CD4-positive, alpha-beta T cell treated with Interferon gamma for 1 hour (primary cell): Measurements from ENCODE around the gene COPS9.

Experiments used
- DNase-seq: peaks from one replicate; pipeline ENCODE4 v3.0.0-alpha.2; 2020

COPS9 gene

GRCh38 chr2:240132651-240132980 lies 3.5 kb downstream of the COPS9 start:
- DNase-seq: no peak

GRCh38 chr2:240131941-240132650 lies 4.0 kb downstream of the COPS9 start:
- no peak for DNase-seq

DNA sequence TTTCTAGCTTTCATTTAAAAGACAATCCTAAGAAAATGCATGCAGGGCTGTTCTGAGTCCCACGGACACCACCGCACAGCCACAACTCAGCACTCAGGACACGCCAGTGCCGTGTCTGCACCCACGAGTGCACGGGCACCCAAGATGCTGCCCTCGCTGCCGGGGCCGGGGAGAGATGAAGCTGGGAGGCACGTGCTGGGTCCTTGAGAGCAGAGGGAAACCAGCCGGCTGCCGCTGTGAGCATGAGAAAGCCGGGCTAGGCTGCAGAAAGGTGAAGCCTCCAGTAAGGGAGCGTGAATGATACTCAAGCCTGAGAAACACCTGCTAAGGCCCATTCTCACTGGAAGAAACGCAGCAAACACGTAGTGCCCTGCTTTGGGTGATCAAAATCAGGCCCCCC lies 4.8 kb downstream of the COPS9 start:
- DNase-seq: no peak

DNA sequence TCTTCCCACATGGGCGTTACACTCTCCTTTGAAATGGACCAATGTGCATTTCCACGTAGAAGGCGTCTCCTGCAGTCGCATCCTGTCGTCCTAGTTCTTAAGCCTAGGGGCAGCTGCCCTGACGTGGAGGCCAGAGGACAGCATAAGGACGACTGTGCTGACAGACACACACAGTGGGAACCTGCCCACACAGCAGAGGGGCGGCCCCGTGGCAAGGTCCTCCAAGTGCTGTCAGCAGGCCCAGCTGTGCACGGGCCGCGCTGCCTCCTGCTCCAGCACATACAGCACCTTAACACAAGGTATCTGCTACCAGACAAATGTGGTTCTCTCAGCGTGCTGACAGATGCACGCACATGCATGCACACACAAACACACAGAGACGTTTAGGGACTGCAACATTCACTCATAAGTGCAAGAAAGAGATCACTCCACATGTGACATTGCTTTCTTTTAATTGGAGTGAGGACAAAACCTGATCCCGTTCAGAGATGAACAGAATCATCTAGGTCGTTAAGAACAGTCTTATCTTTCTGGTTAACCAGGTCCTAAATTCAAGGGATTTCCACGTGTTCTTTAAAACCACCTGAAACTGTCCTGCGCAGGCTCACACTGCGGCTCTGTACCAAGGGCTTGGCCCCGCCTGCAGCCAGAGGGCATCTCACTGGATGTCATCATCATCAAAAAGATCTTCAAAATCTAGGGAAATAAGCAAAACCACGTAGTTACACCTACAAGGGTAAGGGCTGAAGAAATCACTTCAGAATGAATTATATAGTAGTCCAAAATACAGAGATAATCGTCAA lies 5.5 kb downstream of the COPS9 start:
- DNase-seq: no peak

DNA sequence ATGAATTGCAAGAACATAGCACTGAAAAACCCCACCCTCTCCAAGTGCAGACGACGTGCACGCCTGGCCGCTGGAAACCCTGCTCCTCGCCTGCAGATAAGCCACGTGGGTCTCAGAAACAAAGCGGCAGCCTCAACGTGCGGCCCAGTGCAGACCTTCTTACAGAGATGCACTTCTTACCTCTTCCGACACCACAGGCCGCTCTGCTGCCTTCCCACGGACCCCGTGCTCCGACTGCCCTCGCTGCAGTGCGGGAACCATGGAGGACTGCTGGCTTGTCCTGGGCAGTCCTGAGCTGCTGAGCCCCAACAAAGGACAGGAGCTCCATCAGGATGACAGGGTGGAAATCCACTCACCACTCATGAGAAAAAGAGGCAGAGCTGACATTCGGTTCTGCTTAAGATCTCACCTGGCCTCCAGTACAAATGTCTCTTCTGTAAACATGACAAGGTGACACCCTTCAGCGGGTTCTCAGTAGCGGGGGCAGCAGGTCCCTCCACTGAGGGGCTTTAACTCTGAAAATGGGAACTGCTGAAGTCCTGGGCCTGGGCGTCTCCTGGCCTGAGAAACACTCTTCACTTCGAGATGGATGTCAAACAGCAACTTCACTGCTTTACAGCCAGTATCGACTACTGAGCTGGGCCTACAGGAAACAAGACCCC lies 6.2 kb downstream of the COPS9 start:
- DNase-seq: no peak

DNA sequence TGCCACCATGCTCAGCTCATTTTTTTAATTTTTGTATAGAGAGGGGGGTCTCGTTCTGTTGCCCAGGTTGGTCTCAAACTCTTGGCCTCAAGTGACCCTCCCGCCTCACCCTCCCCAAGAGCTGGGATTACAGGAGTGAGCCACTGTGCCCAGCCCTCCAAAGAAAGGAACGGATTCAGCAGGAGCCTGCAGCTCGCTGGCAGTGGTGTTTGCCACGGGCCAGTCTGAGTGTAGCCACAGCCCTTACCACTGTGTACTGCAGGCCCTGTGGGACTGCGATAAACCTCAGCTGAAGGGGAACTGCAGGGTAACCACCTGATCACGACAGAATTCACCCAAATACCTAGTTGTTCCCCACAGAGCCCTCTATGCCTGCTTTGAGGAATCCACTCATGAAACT lies 6.8 kb downstream of the COPS9 start:
- no peak for DNase-seq

DNA sequence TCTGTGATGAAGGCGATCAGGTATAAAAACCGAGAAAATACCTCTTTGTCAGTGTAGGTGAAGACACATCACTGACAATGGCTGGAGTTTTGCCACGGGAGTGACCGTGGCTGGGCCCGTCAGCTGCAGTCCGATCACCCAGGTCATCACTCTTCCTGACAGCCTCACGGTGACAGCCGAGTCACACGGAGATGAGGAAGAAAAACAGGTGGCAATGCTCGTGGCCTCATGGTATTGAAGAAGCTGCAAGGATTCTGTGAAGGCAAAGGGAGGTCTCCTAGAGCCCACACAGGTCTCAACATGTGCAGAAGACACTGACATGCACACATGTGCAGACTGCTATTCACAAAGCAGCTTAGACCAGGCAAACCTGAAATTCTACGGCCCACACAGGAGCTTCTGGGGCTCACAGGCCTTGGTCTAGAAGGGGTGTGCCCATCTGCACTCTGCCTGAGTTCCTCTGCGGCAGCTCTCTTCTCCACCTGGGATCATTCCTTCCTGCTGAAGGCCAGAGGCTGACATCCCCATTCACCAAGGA lies 7.4 kb downstream of the COPS9 start:
- no peak for DNase-seq

GRCh38 chr2:240127911-240128607 lies 8.0 kb downstream of the COPS9 start:
- DNase-seq: no peak

GRCh38 chr2:240127191-240127750 lies 8.8 kb downstream of the COPS9 start:
- no peak for DNase-seq

DNA sequence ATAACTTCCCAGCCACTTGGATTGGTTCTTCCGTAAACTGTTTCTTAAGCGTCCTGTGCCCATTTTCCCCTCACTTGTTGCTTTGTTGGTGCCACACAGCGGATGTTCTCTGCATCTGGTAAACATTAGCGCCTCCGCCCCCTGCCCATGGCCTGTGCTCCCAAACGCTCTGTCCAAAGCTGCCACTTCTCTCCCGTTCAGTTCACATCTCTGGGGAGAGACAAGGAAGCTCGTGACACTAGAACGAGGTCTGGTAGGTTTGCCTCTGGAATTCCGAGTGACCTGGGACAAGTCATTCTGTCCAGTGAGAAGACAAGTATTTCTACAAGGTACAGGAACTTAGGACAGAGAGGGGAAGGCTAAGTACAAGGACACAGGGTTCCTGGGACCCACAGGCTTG lies 9.4 kb downstream of the COPS9 start:
- no peak for DNase-seq

GRCh38 chr2:240125742-240126141 lies 10.4 kb downstream of the COPS9 start:
- DNase-seq: no peak

DNA sequence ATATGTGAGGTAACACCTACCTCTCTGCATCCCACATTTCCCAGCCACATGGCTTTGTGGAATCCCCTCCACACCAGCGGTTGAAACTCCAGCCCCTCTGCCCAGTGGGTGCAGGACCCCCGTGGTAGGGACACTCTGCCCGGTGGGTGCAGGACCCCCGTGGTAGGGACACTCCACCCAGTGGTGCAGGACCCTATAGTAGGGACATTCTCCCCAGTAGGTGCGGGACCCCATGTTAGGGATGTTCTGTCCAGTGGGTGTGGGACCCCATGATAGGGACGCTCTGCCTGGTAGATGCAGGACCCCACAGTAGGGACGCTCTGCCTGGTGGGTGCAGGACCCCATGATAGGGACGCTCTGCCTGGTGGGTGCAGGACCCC lies 11.5 kb downstream of the COPS9 start:
- no peak for DNase-seq

DNA sequence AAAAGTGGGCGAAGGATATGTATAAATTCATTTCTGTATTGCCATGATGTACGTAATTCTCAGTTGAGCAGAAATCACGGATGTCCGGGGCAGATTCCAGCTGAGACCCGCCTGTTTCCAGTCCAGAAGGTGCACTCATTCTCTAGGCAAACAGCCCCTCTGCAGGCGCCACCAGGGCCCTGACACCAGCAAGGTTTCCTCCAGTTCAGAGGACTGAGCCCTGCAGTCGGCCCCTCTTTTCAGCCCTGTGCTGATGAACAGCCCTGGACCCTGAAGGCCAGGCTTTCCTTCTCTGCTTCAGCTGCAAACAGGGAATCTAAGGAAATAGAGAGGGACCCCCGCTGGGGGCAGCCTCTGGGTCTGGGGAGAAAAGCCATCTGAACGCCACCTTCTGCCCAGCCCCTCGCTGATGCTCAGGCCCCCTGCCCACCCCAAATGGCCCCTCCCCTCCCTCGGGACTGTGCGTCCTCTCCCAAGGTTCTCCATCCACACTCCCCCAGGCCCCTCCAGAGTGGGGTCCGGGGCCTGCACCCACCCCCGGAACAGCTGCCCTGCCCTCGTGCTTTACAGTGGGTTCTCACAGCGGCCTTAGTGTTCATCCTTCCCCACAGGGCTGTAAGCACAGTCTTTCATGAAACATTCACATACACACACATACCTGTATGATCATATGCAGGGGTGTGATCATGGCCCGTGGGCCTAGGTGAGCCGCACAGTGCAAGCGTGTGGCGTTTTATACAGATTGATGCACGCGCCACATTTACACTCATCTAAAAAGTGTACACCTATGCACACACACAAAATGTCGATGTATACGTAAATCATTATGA lies 12.1 kb downstream of the COPS9 start:
- DNase-seq: no peak

- no peak for DNase-seq
Observed at GRCh38 chr2:240121675-240122074, 14.4 kb downstream of the COPS9 start.

DNA sequence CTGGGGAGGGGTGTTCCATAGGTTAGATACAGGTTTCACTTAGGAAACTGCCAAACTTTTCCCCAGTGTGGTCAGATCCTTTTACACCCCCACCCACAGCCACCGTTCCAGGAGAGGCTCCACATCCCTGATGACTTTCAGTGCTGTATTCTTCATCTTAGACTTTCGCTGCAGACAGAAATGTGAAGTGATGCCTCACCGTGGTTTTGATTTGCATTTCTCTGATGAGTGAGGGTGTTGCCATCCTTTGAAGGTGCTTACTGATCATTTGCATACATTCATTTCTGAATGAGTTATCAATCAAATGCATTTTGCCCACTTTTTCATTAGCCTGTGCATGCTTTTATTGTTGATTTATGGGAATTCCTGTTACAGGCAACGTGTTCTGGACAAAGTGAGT lies 14.9 kb downstream of the COPS9 start:
- no peak for DNase-seq

DNA sequence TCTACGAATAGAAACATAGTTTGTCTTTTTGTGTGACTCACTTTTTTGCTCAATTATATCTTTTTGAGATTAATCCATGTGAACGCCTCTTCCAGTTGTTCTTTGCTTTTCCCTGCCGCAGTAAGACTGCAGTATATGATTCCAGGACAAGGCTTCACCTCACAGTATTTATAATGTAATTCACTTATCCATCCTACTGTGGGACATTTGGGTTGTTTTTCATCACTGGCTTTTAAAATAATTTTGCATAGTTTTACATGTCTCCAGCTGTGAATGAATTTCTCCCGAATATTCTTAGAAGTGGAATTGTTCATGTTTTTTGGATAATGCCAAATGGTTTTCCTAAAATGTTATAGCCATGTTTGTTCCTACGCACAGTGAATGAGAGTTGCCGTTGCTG lies 21.9 kb downstream of the COPS9 start:
- no peak for DNase-seq

GRCh38 chr2:240112914-240113690 lies 23.0 kb downstream of the COPS9 start:
- no peak for DNase-seq

GRCh38 chr2:240111253-240111652 lies 24.9 kb downstream of the COPS9 start:
- no peak for DNase-seq

DNA sequence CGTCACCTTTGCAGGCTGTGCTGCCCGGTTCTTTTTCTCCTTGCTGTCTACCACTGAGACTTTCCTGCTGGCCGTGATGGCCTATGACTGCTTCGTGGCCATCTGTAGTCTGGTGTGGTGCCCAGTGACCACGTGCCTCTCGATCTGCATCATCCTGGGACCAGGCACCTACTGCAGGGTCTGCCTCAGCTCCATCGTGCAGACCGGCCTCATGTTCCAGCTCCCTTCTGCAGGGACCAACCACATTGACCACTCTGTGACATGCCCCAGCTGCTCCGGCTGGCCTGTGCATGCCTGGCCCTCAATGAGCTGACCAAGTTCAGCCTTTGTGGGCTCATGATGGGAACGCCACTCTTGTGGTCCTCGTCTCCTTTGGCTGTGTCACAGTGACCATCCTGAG lies 26.7 kb downstream of the COPS9 start:
- no peak for DNase-seq

DNA sequence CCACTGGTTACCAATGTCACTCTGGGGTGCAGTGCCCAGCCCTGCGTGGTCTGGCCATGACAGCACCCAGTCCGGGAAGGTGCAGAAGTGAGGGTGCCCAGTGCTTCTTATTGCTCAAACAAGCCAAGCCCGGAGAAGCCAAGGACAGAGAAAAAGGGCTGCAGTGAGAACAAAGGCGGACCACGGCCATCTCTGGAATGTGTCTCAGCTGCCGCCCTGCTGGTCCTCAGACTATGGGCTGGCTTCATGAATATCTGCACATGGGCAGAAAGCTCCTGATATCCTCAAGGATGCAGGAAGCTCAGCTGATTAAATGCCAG lies 28.7 kb downstream of the COPS9 start:
- DNase-seq: no peak

DNA sequence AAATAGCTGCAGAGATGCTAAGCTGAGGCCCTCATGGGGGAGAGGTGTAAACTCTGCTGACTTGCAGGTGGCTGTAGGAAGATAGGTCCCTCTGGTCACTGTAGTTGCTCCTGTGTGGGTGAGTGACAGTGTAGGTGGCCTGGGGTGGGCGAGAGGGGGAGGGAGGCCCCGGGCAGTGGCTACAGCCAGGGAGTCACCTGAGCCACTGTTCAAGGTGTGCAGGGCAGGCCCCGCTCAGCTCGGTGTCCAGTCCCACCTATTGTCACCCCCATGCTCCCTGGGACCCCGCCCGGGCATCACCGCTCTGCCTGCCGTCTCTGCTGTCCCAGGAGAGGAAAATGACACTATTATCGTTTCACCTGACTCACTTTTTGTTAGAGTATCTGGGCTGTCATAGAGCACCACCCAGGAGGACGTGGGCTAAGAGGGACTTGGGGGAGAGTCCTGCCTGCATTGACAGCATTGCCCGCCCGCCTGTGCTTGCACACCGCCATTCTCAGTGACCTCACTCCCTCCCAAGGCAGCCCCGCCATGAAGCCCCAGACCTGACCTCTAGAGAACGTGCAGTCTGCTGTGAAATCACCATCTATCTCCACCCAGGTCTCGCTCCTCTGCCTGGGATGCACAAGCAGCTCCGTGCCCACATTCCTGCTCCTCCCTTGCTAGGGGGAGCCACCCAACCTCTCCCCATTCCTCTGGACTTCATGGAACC lies 29.2 kb downstream of the COPS9 start:
- DNase-seq: no peak
